Frontal cortex (tissue), 4 donors: ENCODE data around the gene INPP5A. TPM values are rescaled to one million over a fixed set of nuclear protein-coding genes. Genes with fewer than 3 reads are reported as not detected.

Source experiments
- DNase-seq, 2 donors: peaks; one replicate each; pipeline ENCODE4 v3.0.0; 2012; ENCODE audit warnings: low spot score in 2 of 2
- FAIRE-seq: peaks from 2 replicates; lab custom pipeline; 2012; peaks lifted over from hg19 to GRCh38; lab: Jason Lieb, UNC
- total RNA-seq: library from RNA; depleted of rRNA; stranded (reverse); fragments of >200 nt; gene quantifications from one replicate; pipeline ENCODE4 v1.2.3, GENCODE V29; 2014
- donor health status: control.
- donor health status: control.
- donor health status: control.

INPP5A gene
- total RNA-seq, 1 donor from 2014 or later, result 38.7 TPM

DNA sequence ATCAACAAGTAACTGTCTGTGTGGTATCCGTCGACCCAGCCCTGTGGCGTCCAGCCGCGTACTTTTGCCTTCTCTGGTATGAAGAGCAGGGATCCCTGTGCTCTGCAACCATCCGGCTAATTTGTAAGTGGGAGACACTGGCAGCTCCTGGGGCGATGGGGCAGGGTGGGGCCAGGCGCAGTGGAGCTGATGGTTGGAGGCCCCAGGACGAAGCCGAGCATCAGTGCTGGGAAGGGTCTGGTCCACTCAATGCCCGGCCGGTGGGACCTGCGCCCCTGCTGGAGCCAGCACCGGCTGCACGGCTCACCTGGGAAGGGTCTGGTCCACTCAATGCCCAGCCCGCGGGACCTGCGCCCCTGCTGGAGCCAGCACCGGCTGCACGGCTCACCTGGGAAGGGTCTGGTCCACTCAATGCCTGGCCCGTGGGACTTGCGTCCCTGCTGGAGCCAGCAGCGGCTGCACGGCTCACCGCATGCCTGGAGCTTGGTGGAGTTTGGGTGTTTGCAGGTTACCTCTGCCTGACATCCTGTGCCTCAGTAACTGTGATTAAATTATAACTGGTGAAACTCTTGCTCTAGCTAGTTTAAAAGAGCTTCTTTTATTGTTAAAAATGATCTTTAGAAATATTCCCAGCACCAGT is 152.3 kb downstream of the INPP5A start:
- no peak for FAIRE-seq
- no peak for DNase-seq

DNA sequence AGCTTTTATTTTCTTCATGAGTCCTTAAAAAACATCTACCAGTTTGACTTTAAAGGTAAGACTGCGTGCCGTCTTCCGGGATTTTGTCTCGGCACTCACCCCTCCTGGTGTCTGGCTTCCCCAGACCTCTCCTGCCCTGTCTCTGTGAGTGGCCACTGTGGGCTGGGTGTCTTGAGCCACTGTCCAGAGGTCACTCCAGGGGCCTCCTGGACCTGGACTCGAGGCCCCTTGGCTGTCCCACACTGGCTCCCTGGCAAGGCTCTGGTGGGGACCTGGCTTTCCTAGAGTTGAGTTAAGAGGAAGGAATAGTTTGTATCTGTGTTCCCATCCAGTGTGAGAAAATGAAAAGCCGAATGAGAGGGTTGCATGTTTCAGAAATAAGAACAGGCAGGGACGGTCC is 152.8 kb downstream of the INPP5A start:
- no peak for FAIRE-seq

DNA sequence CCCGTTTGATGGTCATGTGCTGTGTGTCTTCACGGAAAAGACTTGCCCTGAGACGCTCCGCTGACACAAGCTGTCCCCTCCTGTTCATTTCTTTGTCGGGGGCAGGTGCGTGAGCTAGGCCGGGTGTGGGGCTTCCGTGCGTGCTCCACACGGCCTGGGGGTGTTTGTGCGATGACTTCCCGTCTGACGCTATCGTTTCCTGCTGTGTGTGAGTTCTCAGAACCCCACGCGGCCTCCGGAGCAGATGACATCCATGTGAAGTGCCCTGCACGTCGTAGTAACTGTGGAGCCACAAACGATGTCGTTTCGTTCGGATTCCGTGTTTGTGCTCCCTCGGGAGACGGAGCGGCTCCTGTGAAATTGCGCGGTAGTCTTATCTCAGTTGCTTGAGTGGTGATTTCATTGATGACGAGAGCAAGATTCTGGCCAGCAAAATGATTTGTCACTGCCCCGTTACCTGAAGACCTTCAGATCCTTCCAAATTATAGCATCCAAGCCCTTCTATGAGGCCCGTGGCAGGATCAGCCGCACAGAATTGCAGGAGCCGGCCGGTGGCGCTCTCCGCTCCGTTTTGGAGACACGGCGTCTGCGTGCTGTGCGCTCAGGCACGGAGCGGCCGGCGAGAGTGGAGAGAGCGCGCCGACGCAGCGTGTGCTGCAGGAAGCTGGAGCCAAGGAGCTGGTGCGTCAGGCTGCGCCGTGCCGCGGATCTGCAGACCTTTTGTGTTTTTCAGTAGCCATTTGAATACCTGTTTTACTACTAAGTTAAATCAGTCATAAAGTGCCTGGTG is 153.4 kb downstream of the INPP5A start:
- FAIRE-seq, result no peak
- no peak for DNase-seq

More for the DNA sequence above, 152.8 kb downstream of the INPP5A start:
- no peak for DNase-seq

DNA sequence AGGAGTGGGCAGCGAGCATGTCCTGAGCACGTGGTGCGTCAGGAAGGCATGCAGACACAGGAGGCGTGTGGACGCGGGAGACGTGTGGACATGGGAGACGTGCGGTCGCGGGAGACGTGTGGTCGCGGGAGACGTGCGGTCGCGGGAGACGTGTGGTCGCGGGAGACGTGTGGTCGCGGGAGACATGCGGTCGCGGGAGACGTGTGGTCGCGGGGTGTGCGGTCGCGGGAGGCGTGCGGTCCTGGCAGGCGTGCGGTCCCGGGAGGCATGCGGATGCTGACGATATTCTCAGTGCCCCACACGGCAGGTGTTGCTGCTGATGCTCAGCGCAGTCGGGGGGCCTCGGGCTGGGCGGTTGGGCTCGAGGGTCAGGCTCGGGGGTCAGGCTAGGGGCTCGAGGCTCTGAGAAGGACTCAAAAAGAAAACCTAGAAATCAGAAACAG is 154.1 kb downstream of the INPP5A start:
- FAIRE-seq (no peak), DNase-seq (no peak)

DNA sequence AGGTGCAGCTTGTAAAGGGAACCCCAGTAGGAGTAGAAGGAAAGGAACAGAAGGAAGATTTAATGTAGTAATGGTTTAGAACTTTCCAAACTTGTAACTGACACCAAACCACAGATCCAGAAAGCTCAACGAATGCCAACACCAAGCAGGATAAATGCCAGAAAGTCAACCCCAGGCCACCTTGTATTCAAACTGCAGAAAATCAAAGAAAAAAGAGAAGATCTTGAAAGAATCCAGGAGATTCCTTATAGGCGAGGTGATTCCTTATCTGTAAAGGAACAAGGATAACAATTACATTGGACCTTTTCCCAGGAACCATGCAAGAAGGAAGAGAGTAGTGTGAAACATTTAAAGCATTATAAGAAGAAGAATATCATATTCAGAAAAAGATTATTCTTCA is 154.7 kb downstream of the INPP5A start:
- no peak for FAIRE-seq
- DNase-seq, result no peak

DNA sequence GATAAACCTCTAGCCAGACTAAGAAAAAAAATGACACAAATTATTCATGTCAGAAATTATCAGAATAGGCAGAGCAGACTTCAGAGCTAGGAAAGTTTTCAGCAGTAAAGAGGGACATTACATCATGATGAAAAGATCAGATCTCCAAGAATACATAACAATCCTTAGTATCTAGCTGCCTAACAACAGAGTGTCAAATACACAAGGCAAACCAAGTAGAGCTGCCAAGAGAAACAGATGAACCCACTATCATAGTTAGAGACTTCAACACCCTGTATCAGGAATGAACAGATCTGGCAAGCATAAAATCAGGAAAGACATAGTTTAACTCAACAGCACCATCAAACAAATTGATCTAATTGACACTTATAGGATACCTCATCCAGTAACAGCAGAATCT is 156.1 kb downstream of the INPP5A start:
- no peak for FAIRE-seq

DNA sequence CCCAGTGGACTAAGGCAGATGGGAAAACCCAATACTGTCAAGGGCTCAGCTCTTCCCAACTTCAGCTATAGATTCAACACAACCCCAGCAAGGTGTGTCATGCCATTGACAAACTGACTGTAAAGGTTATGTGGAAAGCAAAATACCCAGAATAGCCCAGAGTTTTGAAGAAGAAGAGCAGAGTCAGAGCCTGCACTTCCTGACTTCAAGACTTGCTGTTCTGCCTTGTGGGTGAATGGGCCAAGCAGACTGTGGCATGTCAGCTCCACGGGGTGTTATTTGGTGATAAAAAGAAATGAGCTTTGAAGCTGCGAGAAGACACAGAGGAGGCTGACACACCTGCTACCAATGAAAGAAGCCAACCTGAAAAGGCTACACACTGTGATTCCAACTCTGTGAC is 158.6 kb downstream of the INPP5A start:
- DNase-seq (no peak), FAIRE-seq (no peak)

More for the DNA sequence above, 156.1 kb downstream of the INPP5A start:
- DNase-seq, result no peak

DNA sequence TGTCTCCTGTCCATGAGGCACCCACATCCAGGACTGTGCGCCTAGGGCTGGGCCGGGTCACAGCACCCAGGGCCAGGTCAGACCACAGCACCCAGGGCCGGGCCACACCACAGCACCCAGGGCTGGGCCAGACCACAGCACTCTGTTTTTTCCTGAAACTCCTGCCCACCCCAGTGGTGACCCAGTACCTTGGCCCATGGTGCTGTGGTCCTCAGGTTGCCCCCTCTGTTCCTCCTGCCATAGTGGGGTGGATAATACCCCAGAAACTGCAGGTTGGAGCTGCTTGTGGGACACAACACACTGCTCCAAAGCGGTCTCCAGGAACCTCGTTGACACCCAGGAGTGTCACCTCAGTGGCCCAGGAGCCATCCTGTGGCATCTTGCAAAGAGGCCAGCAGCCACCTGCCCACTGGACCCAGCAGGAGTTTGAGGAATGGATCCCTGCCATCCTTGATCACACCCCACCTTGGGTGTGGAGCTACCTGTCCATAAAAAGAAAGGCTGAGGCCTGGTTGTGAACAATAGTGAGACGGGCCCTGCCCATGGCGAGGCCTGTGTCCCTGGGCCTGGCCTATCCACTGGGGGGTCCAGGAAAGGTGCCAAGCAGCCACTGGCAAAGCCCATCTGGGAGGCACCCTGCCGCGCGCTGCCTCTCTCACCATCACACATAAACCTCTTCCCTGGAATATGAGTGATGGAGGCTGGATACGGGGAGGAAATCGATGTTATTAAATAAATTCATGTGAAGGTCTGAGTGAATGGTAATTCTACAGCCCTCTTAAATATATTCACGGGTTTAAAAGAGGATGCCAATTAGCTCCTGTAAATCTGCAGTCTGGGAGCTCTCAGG is 159.4 kb downstream of the INPP5A start:
- FAIRE-seq, result no peak
- no peak for DNase-seq

DNA sequence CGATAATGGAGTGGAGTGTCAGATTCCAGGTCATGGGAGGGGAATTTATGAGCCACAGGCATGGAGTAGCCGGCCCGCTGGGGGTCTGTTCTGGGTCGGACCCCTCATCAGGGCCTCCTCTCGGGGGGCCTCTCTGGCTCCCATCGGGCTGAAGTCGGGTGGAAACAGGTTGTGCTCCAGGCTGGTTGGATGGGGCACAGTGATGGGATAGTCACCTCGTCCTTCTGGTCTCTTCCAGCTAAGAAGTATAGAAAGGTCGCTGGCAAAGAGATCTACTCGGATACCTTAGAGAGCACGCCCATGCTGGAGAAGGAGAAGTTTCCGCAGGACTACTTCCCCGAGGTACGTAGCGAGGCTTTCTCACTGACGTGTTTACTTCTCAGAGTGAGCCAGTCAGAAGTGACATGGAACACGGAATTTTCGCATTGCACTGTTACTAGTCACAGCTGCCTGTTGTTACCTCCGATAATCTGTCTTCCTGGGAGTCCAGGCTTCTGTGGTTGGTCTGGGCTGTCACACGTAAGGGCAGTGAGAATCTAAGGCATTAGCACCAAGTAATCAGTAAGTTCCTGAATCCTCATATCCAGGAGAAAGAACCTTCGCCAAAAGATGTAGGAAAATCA is 160.1 kb downstream of the INPP5A start:
- FAIRE-seq, result no peak
- no peak for DNase-seq

DNA sequence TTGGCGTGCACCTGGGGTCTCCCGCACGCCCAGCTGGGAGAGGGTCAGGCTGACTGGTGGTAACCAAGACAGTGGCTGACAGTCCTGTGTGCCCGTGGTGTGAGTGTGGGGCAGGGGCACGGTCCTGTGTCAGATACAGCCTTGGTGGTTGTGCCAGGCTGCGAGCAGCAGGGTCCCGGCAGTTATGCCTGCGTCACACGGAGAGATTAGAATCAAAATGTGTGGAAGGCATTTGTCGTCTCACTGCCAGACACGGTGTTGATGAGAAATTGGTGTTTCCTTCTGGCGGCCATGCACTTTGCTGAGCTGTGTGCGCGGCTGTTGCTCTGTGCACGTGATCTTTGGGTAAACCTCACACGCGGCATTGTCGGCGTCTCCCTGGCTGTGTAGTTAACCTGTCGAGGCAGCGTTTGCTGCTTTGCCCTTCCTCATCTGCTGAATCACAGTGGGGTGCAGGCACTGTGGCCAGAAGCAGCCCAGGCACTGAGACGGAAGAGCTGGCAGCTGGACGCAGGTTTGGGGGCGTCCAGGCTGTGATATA is 160.7 kb downstream of the INPP5A start:
- no peak for FAIRE-seq
- DNase-seq, result no peak

DNA sequence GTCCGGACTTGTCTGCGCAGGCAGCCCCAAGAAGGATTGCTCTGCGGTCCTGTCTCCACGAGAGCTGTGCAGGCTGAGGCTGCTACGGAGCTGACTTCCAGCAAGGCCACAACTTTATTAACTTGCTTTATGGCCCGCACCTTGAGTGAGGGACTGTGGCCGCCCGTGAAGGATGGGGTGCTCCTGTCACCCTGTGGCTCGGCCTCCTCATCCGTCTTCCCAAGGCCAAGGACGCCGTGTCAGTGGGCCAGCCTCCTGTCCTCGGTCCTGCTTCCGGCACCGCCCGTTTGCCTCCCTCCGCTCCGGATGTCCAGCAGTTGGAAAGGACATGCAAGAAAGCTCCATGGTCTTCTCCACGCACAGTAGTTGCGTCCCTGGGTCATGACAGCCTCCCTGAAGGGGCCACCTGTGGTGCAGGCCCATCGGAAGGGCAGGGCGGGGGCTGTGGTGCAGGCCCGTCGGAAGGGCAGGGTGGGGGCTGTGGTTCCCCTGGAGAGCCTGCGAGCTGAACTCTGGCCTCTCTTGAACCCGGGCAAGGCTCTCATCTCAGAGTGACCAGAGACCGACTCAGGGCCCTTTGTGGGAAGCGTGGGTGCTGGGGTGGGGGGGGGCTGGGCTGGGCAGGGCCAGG is 161.3 kb downstream of the INPP5A start:
- no peak for FAIRE-seq
- no peak for DNase-seq

DNA sequence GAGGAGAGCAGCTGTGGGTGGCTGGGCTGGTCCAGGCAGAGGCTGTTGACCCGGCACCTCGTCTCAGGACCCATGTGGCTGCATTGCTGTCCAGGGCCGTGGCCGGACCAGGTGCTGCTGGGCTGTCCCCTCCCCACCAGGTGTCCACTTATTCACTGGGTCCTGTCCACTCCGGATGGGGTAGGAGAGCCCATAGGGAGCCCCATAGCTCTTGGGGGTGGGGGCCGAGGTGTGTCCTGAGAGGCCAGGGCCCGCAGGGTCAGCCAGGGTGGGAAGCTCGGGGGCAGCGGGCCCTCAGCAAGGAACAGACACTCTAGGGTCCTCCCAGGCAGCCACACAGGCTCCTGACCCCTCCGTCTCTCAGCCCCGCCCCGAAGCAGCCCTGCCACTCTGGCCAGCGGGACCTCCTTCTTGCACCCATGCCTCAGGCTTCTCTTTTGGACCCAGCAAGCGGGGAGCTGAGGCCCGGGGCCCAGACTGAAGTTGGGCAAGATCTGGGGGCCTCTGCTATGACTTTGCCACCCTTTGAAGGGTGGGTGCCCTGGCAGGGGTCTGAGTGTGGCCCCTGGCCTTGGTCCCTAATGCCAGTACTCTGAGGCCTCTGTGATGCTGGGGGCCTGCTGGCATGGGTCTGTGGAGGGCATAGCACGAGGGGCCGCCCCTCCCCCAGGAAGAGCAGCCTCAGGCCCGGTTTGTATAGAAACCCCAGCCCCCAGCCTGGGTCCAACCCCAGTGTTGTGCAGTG is 162.0 kb downstream of the INPP5A start:
- DNase-seq (no peak), FAIRE-seq (no peak)

DNA sequence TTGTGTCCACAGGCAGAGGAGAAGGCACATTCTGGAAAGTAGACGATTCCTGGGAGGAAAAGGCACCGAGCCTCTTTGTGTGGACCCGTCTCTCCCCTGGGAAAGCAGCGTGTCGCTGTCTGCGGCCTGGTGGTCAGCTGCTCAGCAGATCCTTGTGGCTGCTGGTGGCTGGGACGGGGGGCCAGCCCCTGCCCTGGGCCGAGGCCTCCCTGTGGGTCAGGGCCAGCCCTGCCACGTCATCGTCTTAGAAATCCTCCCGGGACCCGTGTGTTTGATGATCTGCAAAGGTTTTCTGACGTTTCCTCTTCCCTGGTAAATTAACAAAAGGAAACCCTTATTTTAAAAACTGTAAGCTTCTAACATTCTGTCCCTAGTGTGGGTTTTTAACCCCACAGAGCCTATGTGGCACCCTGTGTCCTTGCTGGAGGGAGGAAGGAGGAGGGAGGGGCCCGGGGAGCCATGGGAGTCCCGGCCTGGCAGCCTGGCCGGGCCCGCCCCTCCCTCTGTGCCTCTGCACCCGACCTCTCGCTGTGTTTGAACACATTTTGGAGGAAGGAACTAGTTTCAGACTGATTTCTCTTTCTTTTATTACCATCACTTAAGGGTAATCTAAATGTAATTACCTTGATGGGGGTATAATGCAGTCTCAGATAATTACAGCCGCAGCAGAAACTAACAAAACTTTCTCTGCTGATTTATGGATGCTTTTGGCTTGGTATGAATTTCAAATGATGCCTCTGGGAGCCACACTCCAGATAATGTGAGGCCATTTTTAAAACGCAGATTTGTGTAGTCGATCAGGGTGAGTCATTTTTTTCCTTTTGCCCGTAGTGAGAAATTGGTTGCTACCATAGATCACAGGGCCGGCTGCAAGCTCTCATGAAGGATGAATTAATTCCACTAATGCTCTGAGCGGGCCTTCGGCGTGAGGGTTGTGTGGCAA is 162.8 kb downstream of the INPP5A start:
- FAIRE-seq (no peak), DNase-seq (no peak)

DNA sequence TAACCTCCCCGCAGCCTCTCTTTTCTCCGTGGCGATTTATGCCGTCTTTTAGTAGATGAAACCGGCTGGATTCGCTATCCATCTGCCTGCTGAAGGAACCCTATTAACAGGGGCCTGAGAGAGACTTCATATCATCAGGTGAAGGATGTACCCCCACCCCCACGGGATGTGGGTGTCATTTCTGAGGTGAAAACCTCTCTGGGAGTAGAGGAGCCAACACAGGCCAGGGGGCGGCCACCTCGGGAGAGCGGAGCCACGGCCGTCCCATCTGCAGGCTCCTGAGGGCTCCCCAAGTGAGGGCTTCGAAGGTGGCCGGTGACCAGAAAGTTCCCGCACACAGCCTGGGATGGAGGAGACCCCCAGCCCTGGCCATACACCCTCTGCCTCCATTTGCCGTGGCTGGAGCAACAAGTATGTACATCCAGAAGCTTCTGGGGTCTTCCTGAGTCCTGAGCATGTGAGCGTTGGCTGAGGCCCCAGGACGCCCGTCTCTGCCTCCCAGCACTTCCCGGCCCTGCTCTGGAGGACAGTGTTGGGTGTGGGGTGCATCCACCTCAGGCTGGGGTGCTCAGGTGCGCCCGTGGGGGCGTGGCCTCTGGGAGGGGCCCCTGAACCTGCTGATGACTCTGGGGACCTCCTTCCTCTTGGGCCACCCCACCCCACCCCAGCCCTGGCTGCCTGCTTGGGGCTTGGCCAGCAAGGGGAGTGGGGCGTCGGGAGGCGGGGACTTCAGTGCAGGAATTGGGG is 163.7 kb downstream of the INPP5A start:
- no peak for FAIRE-seq
- no peak for DNase-seq

DNA sequence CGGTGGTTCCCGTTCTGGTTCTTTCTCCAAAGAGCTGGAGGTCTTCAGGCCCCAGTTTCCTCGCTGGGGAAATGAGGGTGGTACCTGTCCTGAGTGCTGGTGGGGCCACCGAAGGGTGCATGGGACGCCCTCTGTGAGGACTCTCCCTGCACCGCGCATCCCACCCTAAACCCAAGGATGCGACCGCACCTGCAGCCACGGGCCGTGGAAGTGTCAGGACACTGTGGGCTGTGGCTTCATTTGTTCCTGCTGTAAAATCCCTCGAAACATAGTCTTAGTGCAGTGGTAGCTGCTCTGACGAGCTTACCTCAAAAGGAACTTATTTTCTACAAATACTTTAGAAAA is 164.2 kb downstream of the INPP5A start:
- DNase-seq (no peak), FAIRE-seq (no peak)

DNA sequence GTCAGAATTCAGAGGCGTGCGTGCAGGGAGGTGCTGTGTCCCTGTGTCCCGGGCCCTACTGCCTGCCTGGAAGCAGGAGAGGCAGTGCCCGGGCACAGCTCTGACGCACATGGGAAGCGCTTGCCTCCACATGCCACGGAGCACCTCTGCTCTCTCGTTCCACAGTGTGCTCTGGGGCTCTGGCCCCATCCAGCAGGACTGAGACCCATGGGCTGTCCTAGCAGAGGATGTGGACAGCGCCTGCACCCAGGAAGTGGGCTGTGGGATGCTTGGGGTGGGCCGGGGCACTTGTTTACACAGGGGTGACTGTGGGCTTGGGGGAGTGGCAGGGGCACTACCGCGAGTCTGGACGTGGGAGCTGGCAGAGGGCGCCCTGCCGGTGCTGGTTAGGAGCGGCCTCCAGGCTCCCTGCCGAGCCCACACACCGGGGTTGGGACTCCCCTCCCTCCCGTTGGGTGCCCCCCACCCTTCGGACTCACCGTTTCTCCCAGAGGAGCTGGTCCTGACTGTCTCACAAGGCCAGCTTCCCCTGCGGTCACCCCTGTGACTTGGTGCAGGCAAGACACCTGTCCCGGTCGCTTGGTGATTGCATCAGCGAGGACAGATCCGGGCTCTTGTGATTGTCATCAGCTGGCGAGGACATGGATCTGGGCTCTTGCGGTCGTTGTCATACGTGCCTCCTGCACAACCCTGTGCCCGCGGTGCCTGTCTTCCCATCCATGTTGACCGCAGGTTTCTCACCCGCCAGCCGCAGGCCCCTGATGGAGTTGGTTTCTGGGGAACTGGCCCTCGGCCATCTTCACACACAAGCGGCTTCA is 165.2 kb downstream of the INPP5A start:
- FAIRE-seq (no peak), DNase-seq (no peak)
